Measurements from ENCODE around the gene AHRR. TPM values are rescaled to one million over a fixed set of nuclear protein-coding genes. Genes with fewer than 3 reads are reported as not detected.
"Not testable (repeated sequence)": the region's sequence is repeated elsewhere in the genome, so short reads cannot be mapped to it uniquely, and the experiment has no call there.

AHRR gene
- total RNA-seq, 1 donor from 2014 or later = 6.1 TPM

- Mint-ChIP-seq H3K36me3 (ENCODE audit: low read depth) (peaks cover 72% of the 10 kb centered on the region), H3K4me1 (peaks cover 52% of the 10 kb centered on the region), H3K27ac (no peak overlapping the region), H3K4me3 (no peak overlapping the region), H3K9me3 (no peaks in the 10 kb centered on the region), H3K27me3 (no peaks in the 10 kb centered on the region)
- POLR2A ChIA-PET = interaction anchor here (1.0 kb wide), 1 partner anchor 34 kb away, joined by 3 read pairs; no protein-coding TSS in a partner anchor
- CTCF ChIA-PET = no interaction called here
- intact Hi-C loops (cut with micrococcal nuclease) = no loop called here
- ATAC-seq (ENCODE audit: low read depth) (no peak), DNase-seq (no peak)
- no peak for TF ChIP-seq CTCF (IDR thresholded peaks at IDR 0.05)
These were observed 35.4 kb upstream of the AHRR start for GRCh38 chr5:285991-286557.

GRCh38 chr5:290200-290599 lies 31.3 kb upstream of the AHRR start:
- H3K27ac Mint-ChIP-seq; ATAC-seq (ENCODE audit: low read depth); POLR2A ChIA-PET; H3K4me3 Mint-ChIP-seq; H3K9me3 Mint-ChIP-seq; DNase-seq; intact Hi-C loops (cut with micrococcal nuclease); CTCF ChIA-PET; H3K27me3 Mint-ChIP-seq: not testable (repeated sequence)
- Mint-ChIP-seq H3K36me3 (ENCODE audit: low read depth) (peaks cover 53% of the 10 kb centered on the region), H3K4me1 (peaks cover 23% of the 10 kb centered on the region)

- CTCF ChIA-PET; H3K27me3 Mint-ChIP-seq; H3K27ac Mint-ChIP-seq; DNase-seq; ATAC-seq (ENCODE audit: low read depth); POLR2A ChIA-PET; H3K4me3 Mint-ChIP-seq; intact Hi-C loops (cut with micrococcal nuclease); H3K9me3 Mint-ChIP-seq: not testable (repeated sequence)
- Mint-ChIP-seq H3K36me3 (ENCODE audit: low read depth) (peaks cover 46% of the 10 kb centered on the region), H3K4me1 (peaks cover 23% of the 10 kb centered on the region)
These were observed 30.2 kb upstream of the AHRR start for GRCh38 chr5:291345-291744.

- DNase-seq; POLR2A ChIA-PET; H3K9me3 Mint-ChIP-seq; intact Hi-C loops (cut with micrococcal nuclease); CTCF ChIA-PET; H3K27ac Mint-ChIP-seq; H3K27me3 Mint-ChIP-seq; H3K4me3 Mint-ChIP-seq; ATAC-seq (ENCODE audit: low read depth): not testable (repeated sequence)
- Mint-ChIP-seq H3K4me1 (peaks cover 26% of the 10 kb centered on the region), H3K36me3 (ENCODE audit: low read depth) (peaks cover 38% of the 10 kb centered on the region)
These were observed 26.7 kb upstream of the AHRR start for GRCh38 chr5:294788-295187.

- Mint-ChIP-seq H3K36me3 (ENCODE audit: low read depth) (peaks cover 32% of the 10 kb centered on the region), H3K4me1 (peaks cover 25% of the 10 kb centered on the region)
- DNase-seq; intact Hi-C loops (cut with micrococcal nuclease); H3K27me3 Mint-ChIP-seq; ATAC-seq (ENCODE audit: low read depth); H3K9me3 Mint-ChIP-seq; POLR2A ChIA-PET; H3K4me3 Mint-ChIP-seq; CTCF ChIA-PET; H3K27ac Mint-ChIP-seq: not testable (repeated sequence)
These were observed 25.3 kb upstream of the AHRR start for GRCh38 chr5:296207-296606.

GRCh38 chr5:296954-297353 lies 24.6 kb upstream of the AHRR start:
- DNase-seq; H3K4me3 Mint-ChIP-seq; H3K27me3 Mint-ChIP-seq; intact Hi-C loops (cut with micrococcal nuclease); ATAC-seq (ENCODE audit: low read depth); CTCF ChIA-PET; POLR2A ChIA-PET; H3K27ac Mint-ChIP-seq; H3K9me3 Mint-ChIP-seq: not testable (repeated sequence)
- H3K36me3 Mint-ChIP-seq (ENCODE audit: low read depth) = peaks cover 27% of the 10 kb centered on the region
- H3K4me1 Mint-ChIP-seq = peaks cover 24% of the 10 kb centered on the region

GRCh38 chr5:297448-297847 lies 24.1 kb upstream of the AHRR start:
- POLR2A ChIA-PET; ATAC-seq (ENCODE audit: low read depth): not testable (repeated sequence)
- peaks cover 28% of the 10 kb centered on the region for H3K4me1 Mint-ChIP-seq

GRCh38 chr5:297991-298736 lies 23.4 kb upstream of the AHRR start:
- H3K4me3 Mint-ChIP-seq, POLR2A ChIA-PET: not testable (repeated sequence)
- peaks cover 18% of the 10 kb centered on the region for H3K36me3 Mint-ChIP-seq (ENCODE audit: low read depth)

More at GRCh38 chr5:297448-297847, 24.1 kb upstream of the AHRR start:
- H3K27me3 Mint-ChIP-seq; CTCF ChIA-PET; H3K27ac Mint-ChIP-seq; H3K9me3 Mint-ChIP-seq; H3K4me3 Mint-ChIP-seq; DNase-seq; intact Hi-C loops (cut with micrococcal nuclease): not testable (repeated sequence)
- peaks cover 25% of the 10 kb centered on the region for H3K36me3 Mint-ChIP-seq (ENCODE audit: low read depth)

More at GRCh38 chr5:297991-298736, 23.4 kb upstream of the AHRR start:
- H3K9me3 Mint-ChIP-seq; intact Hi-C loops (cut with micrococcal nuclease); CTCF ChIA-PET; DNase-seq; H3K27me3 Mint-ChIP-seq; H3K27ac Mint-ChIP-seq; ATAC-seq (ENCODE audit: low read depth): not testable (repeated sequence)
- peaks cover 28% of the 10 kb centered on the region for H3K4me1 Mint-ChIP-seq

All from activated B cell treated with CpG ODN at 0.5 μM for 24 hours (primary cell).